GM13977 (cell line): Measurements from ENCODE around the gene TOGARAM2.

Experiments
- DNase-seq: peaks from one replicate; pipeline ENCODE4 v3.0.0; 2012; ENCODE audit warnings: low spot score
- CTCF ChIP-seq: IDR thresholded peaks from 2 replicates; pipeline ENCODE4 v1.5.1; 2012; ENCODE audit warnings: mild to moderate bottlenecking, control low read depth; ENCODE audit not compliant: insufficient read depth; ENCODE audit errors: extremely low read depth, missing control alignments
- in situ Hi-C: fragments of 300-500 bp; cut with MboI; formaldehyde crosslinking; loops from one replicate; pipeline ENCODE4 v1.12.0; 2022; ENCODE audit warnings: low sequenced_read_pairs, low pct_unique_long_range_greater_than_20kb, mixed read lengths, inconsistent platforms; ENCODE audit not compliant: unreplicated experiment

TOGARAM2 gene

GRCh38 chr2:29046321-29046720 lies 65.2 kb downstream of the TOGARAM2 start:
- TF ChIP-seq CTCF: no peak
- in situ Hi-C loops: no loop called here
- no peak for DNase-seq

GRCh38 chr2:29047083-29047845 lies 66.2 kb downstream of the TOGARAM2 start:
- in situ Hi-C loops: no loop called here
- TF ChIP-seq CTCF: no peak
- DNase-seq: no peak

- no peak for TF ChIP-seq CTCF
- no peak for DNase-seq
- in situ Hi-C loops: no loop called here
These were observed 69.5 kb downstream of the TOGARAM2 start for GRCh38 chr2:29050591-29050990.

GRCh38 chr2:29051730-29052129 lies 70.6 kb downstream of the TOGARAM2 start:
- TF ChIP-seq CTCF: no peak
- in situ Hi-C loops: no loop called here
- DNase-seq: no peak

- in situ Hi-C loops: no loop called here
- no peak for TF ChIP-seq CTCF
- no peak for DNase-seq
These were observed 71.7 kb downstream of the TOGARAM2 start for GRCh38 chr2:29052807-29053206.

- in situ Hi-C loops: no loop called here
- no peak for DNase-seq
- TF ChIP-seq CTCF: no peak
These were observed 72.1 kb downstream of the TOGARAM2 start for GRCh38 chr2:29053223-29053622.
